T-helper 17 cell (primary cell): ENCODE data around the gene APOC3. TPM values are rescaled to one million over a fixed set of nuclear protein-coding genes. Genes with fewer than 3 reads are reported as not detected.
A peak's percentile ranks its signal among the peaks of the same experiment; 100 is the strongest.

Experiments used
- ATAC-seq: fragments of 150-1000 bp; cut with Tn5 transposase; 2 replicates; pipeline ENCODE4 v1.10.0; 2021; ENCODE audit warnings: mild to moderate bottlenecking, moderate library complexity
- DNase-seq, 3 donors: peaks; one replicate each; pipeline versions ENCODE4 v3.0.0 to v3.0.0-alpha.2; 2020 to 2021
- H3K9me3 ChIP-seq: one replicate; pipeline ENCODE4 v1.7.0; 2013; ENCODE audit warnings: low read length, mild to moderate bottlenecking; ENCODE audit not compliant: control insufficient read depth, poor library complexity, severe bottlenecking
- H3K27ac Mint-ChIP-seq: one replicate; pipeline ENCODE4 v1.8.0; 2022; ENCODE audit warnings: mild to moderate bottlenecking, moderate library complexity, mixed read lengths
- H3K27me3 Mint-ChIP-seq: one replicate; pipeline ENCODE4 v1.8.0; 2022; ENCODE audit warnings: mixed read lengths
- H3K36me3 Mint-ChIP-seq: one replicate; pipeline ENCODE4 v1.8.0; 2022; ENCODE audit warnings: low read depth, mixed read lengths
- H3K4me1 Mint-ChIP-seq: one replicate; pipeline ENCODE4 v1.8.0; 2022; ENCODE audit warnings: mild to moderate bottlenecking, mixed read lengths
- H3K4me3 Mint-ChIP-seq: one replicate; pipeline ENCODE4 v1.8.0; 2022; ENCODE audit warnings: mild to moderate bottlenecking, moderate library complexity, mixed read lengths
- total RNA-seq, 4 donors: library from RNA in 2 of 4; stranded (reverse) in 2 of 4; gene quantifications; one replicate each; pipeline ENCODE4 v1.2.3 and lab custom pipeline; 2022 to 2026

APOC3 gene
- total RNA-seq (not detected), total RNA-seq (lab: John Stamatoyannopoulos, UW) (0 reads per million in 2 donors)

GRCh38 chr11:116829525-116830183 lies at the start of gene APOC3:
Gene APOC3, plus strand, starts transcription at chr11:116829907. Its CDS starts 676 bp downstream, at chr11:116830583.
- peaks cover under 1% of the 10 kb centered on the region for H3K4me1 Mint-ChIP-seq
- H3K4me3 Mint-ChIP-seq: no peak within 1 kb of the TSS
- no peaks in the 10 kb centered on the region for H3K9me3 ChIP-seq
- H3K27me3 Mint-ChIP-seq: no peaks in the 10 kb centered on the region
- no peak for ATAC-seq
- DNase-seq: no peak
- H3K36me3 Mint-ChIP-seq: no peaks in the 10 kb centered on the region
- no peak within 1 kb of the TSS for H3K27ac Mint-ChIP-seq

DNA sequence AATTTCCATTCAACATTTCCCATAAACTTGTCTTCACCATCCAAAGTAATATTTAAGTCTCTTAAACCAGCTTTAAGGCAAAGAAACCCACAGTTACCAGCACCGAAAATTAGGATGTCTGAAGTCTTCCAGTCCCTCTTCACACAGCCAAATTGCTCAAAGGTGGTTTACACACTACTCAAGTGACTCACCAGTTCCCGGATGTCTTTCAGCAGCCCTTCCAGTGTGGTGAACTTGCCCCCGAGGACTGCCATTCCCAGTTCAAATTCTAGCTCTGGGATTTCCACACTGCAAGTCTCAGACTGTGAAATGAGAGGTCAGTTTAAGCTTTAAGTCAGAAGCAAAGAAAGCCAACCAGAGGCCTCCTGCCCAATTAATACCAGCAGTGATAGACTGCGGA lies 47.0 kb upstream of the APOC3 start:
- H3K9me3 ChIP-seq: no peaks in the 10 kb centered on the region
- ATAC-seq (no peak), DNase-seq (no peak)
- H3K4me3 Mint-ChIP-seq: no peak overlapping the region
- peaks cover 22% of the 10 kb centered on the region for H3K4me1 Mint-ChIP-seq
- H3K27ac Mint-ChIP-seq: peak overlapping the region; percentile 49
- H3K36me3 Mint-ChIP-seq: peaks cover 19% of the 10 kb centered on the region
- no peaks in the 10 kb centered on the region for H3K27me3 Mint-ChIP-seq

- Mint-ChIP-seq H3K4me3 (peak overlapping the region; percentile 97), H3K27me3 (no peaks in the 10 kb centered on the region), H3K4me1 (peaks cover 31% of the 10 kb centered on the region), H3K36me3 (peaks cover 8% of the 10 kb centered on the region), H3K27ac (peak overlapping the region; percentile 97)
- ATAC-seq (no peak), DNase-seq (no peak)
- H3K9me3 ChIP-seq: no peaks in the 10 kb centered on the region
Measured at GRCh38 chr11:116786326-116786725, 43.4 kb upstream of the APOC3 start.

GRCh38 chr11:116786966-116787365 lies 42.7 kb upstream of the APOC3 start:
- ATAC-seq: no peak
- DNase-seq: no peak
- peak overlapping the region; percentile 97 for H3K4me3 Mint-ChIP-seq
- H3K4me1 Mint-ChIP-seq: peaks cover 31% of the 10 kb centered on the region
- no peaks in the 10 kb centered on the region for H3K27me3 Mint-ChIP-seq
- peak overlapping the region; percentile 97 for H3K27ac Mint-ChIP-seq
- peaks cover 8% of the 10 kb centered on the region for H3K36me3 Mint-ChIP-seq
- no peaks in the 10 kb centered on the region for H3K9me3 ChIP-seq

GRCh38 chr11:116787436-116787785 lies 42.3 kb upstream of the APOC3 start:
- H3K27ac Mint-ChIP-seq: peak overlapping the region; percentile 97
- peak; percentile 1 for ATAC-seq
- H3K9me3 ChIP-seq: no peaks in the 10 kb centered on the region
- H3K36me3 Mint-ChIP-seq: peaks cover 8% of the 10 kb centered on the region
- DNase-seq: no peak
- H3K4me3 Mint-ChIP-seq: peak overlapping the region; percentile 97
- peaks cover 31% of the 10 kb centered on the region for H3K4me1 Mint-ChIP-seq
- H3K27me3 Mint-ChIP-seq: no peaks in the 10 kb centered on the region

DNA sequence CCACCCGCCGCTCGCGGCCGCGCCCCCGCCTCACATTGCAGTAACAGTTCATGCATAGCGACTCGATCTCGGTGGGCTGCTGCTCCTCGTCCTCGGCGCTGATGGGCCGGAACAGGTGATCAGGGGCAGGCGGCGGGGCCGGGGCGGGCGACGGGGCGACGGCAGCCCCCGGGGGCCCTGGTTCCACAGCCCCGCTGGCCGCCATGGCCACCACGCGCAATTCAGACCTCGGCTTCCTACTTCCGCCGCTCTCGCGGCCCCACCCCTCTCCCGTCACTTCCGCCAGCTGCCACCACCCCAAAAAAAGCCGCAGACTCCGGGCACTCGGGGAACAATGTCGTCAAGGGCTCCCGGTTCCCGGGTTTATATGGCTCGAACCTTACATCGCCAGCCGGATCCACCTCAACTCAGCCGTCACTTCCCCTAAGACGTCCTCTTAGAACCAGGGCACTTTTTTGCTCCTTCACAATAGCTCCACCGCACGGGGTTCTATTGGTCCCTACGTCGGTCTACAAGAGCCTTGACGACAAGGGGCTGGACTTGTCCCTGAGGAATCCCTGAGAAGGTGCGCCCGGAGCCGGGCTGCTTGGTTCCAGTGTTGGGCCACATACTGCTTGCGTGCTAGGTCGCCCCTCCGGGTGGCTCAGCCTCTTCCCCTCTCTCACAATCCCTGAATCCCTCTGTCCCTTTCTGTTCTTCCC lies 41.8 kb upstream of the APOC3 start, which contains the start of gene ZPR1:
Gene ZPR1, minus strand, starts transcription at position 238 of the 701 bp plus-strand sequence. Its CDS starts 33 bp downstream, at position 205.
- no peaks in the 10 kb centered on the region for H3K9me3 ChIP-seq
- DNase-seq (peak; percentile 75 to 79 (median 79)), ATAC-seq (peak; percentile 90)
- Mint-ChIP-seq H3K4me3 (peak within 1 kb of the TSS; percentile 97), H3K36me3 (peaks cover 8% of the 10 kb centered on the region), H3K27ac (peak within 1 kb of the TSS; percentile 97), H3K27me3 (no peaks in the 10 kb centered on the region), H3K4me1 (peaks cover 31% of the 10 kb centered on the region)

DNA sequence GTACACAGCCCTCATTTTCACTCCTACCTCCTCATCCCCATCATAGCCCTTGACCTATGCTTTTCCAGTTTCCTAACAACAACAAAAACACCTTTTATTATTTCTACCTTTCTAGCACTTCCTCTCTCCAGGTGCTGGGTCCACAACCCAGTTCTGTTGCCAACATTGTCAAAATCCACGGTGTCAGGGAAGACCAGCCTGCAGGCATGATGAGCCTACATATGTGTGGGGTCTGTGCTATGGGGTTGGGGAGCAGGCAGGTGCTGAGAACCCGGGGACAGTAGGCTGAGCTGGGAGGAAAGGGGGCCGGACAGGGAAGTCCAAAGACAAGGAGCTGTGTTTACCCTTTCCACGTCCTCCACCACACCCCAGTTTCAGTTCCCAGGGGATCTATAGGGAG lies 41.2 kb upstream of the APOC3 start:
- Mint-ChIP-seq H3K4me3 (peak overlapping the region; percentile 97), H3K36me3 (peaks cover 8% of the 10 kb centered on the region), H3K27me3 (no peaks in the 10 kb centered on the region), H3K4me1 (peaks cover 34% of the 10 kb centered on the region), H3K27ac (peak overlapping the region; percentile 97)
- H3K9me3 ChIP-seq: no peaks in the 10 kb centered on the region
- DNase-seq: no peak
- no peak for ATAC-seq

- peak overlapping the region; percentile 97 for H3K27ac Mint-ChIP-seq
- peak overlapping the region; percentile 97 for H3K4me3 Mint-ChIP-seq
- ATAC-seq (no peak), DNase-seq (no peak)
- H3K36me3 Mint-ChIP-seq: peaks cover 8% of the 10 kb centered on the region
- peaks cover 36% of the 10 kb centered on the region for H3K4me1 Mint-ChIP-seq
- H3K27me3 Mint-ChIP-seq: no peaks in the 10 kb centered on the region
- no peaks in the 10 kb centered on the region for H3K9me3 ChIP-seq
Measured at GRCh38 chr11:116788975-116789374, 40.7 kb upstream of the APOC3 start.

DNA sequence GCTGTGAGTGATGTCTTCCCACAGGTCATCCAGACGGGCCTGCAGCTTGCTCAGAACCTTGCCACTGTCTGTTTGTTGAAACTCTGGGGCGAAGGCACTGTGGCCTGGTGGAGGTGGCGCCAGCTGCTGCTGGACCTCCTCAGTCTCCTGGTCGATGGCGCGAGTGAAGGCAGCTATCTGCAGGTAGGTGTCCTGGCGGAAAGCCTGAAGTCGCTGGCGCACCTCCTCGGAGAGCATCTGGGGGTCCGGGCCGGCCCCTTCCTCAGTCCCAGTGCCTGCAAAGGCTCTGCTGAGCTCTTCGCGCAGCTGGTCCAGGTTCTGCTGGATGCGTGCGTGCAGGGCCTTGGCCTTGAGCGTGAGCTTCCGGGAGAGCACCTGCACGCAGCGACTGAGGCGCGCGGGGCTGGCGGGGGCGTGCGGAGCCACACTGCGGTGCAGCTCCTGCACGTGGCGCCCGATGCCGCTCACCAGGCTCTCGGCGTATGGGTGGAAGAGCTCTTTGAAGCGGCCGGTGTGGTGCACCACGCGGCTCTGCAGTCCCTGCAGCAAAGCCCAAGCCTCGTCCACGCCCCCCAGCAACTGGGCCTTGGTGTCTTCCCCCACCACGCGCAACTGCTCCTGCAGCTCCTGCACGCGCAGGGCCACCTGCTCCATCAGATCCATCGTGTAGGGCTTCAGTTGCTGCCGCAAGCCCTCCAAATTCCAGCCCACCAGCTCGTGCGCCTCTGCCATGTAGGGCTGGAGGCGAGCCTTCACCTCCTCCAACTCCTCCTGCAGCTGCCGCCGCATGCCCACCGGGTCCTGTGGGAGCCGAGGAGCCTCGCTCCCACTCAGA lies 39.3 kb upstream of the APOC3 start:
- no peaks in the 10 kb centered on the region for H3K9me3 ChIP-seq
- peaks cover 32% of the 10 kb centered on the region for H3K4me1 Mint-ChIP-seq
- no peak overlapping the region for H3K4me3 Mint-ChIP-seq
- H3K27ac Mint-ChIP-seq: peak overlapping the region; percentile 21
- H3K27me3 Mint-ChIP-seq: no peaks in the 10 kb centered on the region
- no peak for DNase-seq
- H3K36me3 Mint-ChIP-seq: peaks cover 3% of the 10 kb centered on the region
- ATAC-seq: no peak

- peaks cover 2% of the 10 kb centered on the region for H3K36me3 Mint-ChIP-seq
- no peaks in the 10 kb centered on the region for H3K27me3 Mint-ChIP-seq
- H3K4me3 Mint-ChIP-seq: no peak overlapping the region
- H3K9me3 ChIP-seq: no peaks in the 10 kb centered on the region
- H3K4me1 Mint-ChIP-seq: peaks cover 31% of the 10 kb centered on the region
- peak overlapping the region; percentile 21 for H3K27ac Mint-ChIP-seq
- ATAC-seq: peak; percentile 64
- peak; percentile 65 to 71 (median 71) for DNase-seq
Measured at GRCh38 chr11:116791002-116791812, 38.5 kb upstream of the APOC3 start.

GRCh38 chr11:116791813-116792143 lies 37.9 kb upstream of the APOC3 start, which contains the start of gene APOA5:
Gene APOA5, minus strand, starts transcription at chr11:116791879. Its CDS starts 19 bp downstream, at chr11:116791860.
- Mint-ChIP-seq H3K27me3 (no peaks in the 10 kb centered on the region), H3K27ac (peak within 1 kb of the TSS; percentile 21), H3K4me1 (peaks cover 27% of the 10 kb centered on the region), H3K4me3 (no peak within 1 kb of the TSS), H3K36me3 (peaks cover 2% of the 10 kb centered on the region)
- DNase-seq (no peak), ATAC-seq (no peak)
- no peaks in the 10 kb centered on the region for H3K9me3 ChIP-seq

GRCh38 chr11:116792144-116792868 lies 37.4 kb upstream of the APOC3 start:
- Mint-ChIP-seq H3K4me1 (peaks cover 22% of the 10 kb centered on the region), H3K4me3 (no peak overlapping the region), H3K27me3 (no peaks in the 10 kb centered on the region), H3K36me3 (no peaks in the 10 kb centered on the region), H3K27ac (no peak overlapping the region)
- ATAC-seq (no peak), DNase-seq (no peak)
- H3K9me3 ChIP-seq: no peaks in the 10 kb centered on the region
